Measurements from ENCODE around the gene STK40.

DNA sequence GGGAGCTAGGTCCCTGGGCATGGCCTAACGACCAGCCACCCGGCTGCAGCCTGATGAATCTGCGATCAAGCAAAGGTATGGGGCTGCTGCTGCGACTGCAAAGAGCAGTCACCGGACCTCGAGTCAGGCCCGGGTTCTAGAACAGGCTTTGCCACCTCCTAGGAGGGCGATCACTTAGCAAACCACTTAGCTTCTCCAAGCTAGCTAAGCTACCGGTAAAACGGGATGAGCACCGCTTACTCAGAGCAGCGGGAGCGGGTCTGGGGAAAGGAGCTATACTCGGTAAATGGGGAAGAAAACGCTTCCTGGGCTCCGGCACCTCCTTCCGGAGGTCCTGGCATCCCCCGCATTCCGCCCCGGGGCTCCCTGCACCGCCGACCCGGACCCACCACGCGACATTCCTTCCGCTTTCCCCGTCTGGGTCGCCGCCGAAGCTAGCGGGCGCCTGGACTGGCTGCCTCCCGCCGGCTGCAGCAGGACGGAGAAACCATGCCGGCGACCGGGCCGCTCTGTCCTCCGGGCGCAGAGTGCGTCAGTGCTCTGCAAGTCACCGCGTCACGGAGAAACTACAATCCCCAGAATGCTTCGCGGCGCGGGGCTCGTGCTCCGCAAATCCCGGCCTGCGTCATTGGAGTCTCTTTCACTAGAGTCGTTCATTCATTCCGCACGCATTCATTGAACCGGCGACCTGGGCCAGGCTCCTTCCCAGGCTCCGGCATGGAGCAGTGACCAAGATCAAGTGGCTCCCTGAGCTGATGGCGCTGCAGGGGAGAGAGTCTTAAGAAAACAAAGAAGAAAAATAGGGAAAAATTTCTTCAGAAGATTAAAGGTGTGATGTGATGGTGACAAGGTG is 11.9 kb upstream of the STK40 start, which contains the start of gene LSM10:
- TF ChIP-seq CTCF (IDR thresholded peaks at IDR 0.05 in 4 of 5, conservative IDR thresholded peaks at IDR 0.05 in 1 of 5) = no peak
- peak; percentile 97 to 98 for TF ChIP-seq POLR2A (IDR thresholded peaks at IDR 0.05)
